A549 (cell line): Measurements from ENCODE around the gene APP.

Source experiments
- CEBPB ChIP-seq, 2 experiments: fragments of >200 bp in 1 of 2; sonication (Bioruptor Twin) in 1 of 2; formaldehyde crosslinking in 1 of 2; IDR thresholded peaks; 2 replicates each; pipeline ENCODE4 v1.6.1; 2012 to 2016
- CHD2 ChIP-seq: fragments of 150-350 bp; IDR thresholded peaks from 2 replicates; pipeline ENCODE4 v1.6.1; 2014; ENCODE audit warnings: low read length; ENCODE audit not compliant: partially characterized antibody
- FOSL2 ChIP-seq, 2 experiments: fragments of 450-650 bp in 1 of 2; fragments of >200 bp in 1 of 2; sonication (Bioruptor Twin) in 1 of 2; formaldehyde crosslinking; IDR thresholded peaks; 2 replicates each; pipeline versions ENCODE4 v1.5.0 to v1.6.1; 2016 to 2020; ENCODE audit warnings: mild to moderate bottlenecking in 1 of 2, moderate library complexity in 1 of 2
- POLR2A ChIP-seq: IDR thresholded peaks from 2 replicates; pipeline ENCODE4 v1.6.1; 2012; ENCODE audit warnings: mild to moderate bottlenecking, low read length
- POLR2AphosphoS2 ChIP-seq: conservative IDR thresholded peaks from 2 replicates; pipeline ENCODE4 v1.6.1; 2012; ENCODE audit warnings: low read length, improper control_type of control experiment, inconsistent platforms
- RARB ChIP-seq: fragments of 250-450 bp; sonication (Bioruptor Pico); IDR thresholded peaks from 2 replicates; pipeline ENCODE4 v1.8.0; 2021; ENCODE audit warnings: mild to moderate bottlenecking, moderate library complexity
- TF ChIP-seq, protein P1 (sequence below): fragments of >200 bp; sonication (Bioruptor Twin); formaldehyde crosslinking; IDR thresholded peaks from 3 replicates; pipeline ENCODE4 v1.5.1; 2016
- TF ChIP-seq, protein P2 (sequence below): fragments of 200-600 bp; sonication (generic); IDR thresholded peaks from 2 replicates; pipeline ENCODE4 v1.6.1; 2016; ENCODE audit warnings: antibody characterized with exemption, mild to moderate bottlenecking, moderate library complexity

DNA sequence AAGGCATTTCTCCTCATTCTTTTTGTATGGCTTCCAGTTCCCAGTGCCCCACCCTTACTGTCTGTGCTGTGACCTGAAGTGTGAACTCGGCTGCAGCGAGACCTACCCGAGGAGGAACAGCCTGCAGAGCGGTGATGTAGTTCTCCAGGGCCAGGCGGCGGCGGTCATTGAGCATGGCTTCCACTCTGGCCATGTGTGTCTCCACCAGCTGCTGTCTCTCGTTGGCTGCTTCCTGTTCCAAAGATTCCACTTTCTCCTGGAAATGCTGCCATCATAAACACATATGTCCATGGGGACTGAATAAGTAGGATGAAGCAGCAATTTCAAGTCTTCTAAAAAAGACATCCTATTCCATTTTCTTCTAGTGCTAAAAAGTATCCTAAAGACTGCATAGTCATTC is 195.6 kb downstream of the APP start:
- TF ChIP-seq, protein P1, sequence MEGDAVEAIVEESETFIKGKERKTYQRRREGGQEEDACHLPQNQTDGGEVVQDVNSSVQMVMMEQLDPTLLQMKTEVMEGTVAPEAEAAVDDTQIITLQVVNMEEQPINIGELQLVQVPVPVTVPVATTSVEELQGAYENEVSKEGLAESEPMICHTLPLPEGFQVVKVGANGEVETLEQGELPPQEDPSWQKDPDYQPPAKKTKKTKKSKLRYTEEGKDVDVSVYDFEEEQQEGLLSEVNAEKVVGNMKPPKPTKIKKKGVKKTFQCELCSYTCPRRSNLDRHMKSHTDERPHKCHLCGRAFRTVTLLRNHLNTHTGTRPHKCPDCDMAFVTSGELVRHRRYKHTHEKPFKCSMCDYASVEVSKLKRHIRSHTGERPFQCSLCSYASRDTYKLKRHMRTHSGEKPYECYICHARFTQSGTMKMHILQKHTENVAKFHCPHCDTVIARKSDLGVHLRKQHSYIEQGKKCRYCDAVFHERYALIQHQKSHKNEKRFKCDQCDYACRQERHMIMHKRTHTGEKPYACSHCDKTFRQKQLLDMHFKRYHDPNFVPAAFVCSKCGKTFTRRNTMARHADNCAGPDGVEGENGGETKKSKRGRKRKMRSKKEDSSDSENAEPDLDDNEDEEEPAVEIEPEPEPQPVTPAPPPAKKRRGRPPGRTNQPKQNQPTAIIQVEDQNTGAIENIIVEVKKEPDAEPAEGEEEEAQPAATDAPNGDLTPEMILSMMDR, result no peak
- TF ChIP-seq FOSL2 (IDR thresholded peaks at IDR 0.05) (no peak), FOSL2 (CRISPR knock-in tag; IDR thresholded peaks at IDR 0.05) (no peak), POLR2A (no peak), CEBPB (IDR thresholded peaks at IDR 0.05) (no peak), RARB (CRISPR knock-in tag) (no peak), POLR2AphosphoS2 (no peak), CHD2 (no peak)
- TF ChIP-seq, protein P2, sequence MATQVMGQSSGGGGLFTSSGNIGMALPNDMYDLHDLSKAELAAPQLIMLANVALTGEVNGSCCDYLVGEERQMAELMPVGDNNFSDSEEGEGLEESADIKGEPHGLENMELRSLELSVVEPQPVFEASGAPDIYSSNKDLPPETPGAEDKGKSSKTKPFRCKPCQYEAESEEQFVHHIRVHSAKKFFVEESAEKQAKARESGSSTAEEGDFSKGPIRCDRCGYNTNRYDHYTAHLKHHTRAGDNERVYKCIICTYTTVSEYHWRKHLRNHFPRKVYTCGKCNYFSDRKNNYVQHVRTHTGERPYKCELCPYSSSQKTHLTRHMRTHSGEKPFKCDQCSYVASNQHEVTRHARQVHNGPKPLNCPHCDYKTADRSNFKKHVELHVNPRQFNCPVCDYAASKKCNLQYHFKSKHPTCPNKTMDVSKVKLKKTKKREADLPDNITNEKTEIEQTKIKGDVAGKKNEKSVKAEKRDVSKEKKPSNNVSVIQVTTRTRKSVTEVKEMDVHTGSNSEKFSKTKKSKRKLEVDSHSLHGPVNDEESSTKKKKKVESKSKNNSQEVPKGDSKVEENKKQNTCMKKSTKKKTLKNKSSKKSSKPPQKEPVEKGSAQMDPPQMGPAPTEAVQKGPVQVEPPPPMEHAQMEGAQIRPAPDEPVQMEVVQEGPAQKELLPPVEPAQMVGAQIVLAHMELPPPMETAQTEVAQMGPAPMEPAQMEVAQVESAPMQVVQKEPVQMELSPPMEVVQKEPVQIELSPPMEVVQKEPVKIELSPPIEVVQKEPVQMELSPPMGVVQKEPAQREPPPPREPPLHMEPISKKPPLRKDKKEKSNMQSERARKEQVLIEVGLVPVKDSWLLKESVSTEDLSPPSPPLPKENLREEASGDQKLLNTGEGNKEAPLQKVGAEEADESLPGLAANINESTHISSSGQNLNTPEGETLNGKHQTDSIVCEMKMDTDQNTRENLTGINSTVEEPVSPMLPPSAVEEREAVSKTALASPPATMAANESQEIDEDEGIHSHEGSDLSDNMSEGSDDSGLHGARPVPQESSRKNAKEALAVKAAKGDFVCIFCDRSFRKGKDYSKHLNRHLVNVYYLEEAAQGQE, result no peak
